ENCODE data around the gene GPA33. TPM values are rescaled to one million over a fixed set of nuclear protein-coding genes. Genes with fewer than 3 reads are reported as not detected.

Gene GPA33
- total and polyA plus RNA-seq, 10 of the 15 experiments (the other 5 are each of a cell fraction or from before 2014, with no cell fraction given): 0.09 to 0.27 (median 0.21) TPM; not detected in 1

GRCh38 chr1:167068761-167069160, 21.4 kb downstream of the GPA33 start:
- Histone ChIP-seq H2AFZ (ENCODE audit: control insufficient read depth, low read depth, low read length) (no peak overlapping the region), H3K36me3 (ENCODE audit: control insufficient read depth in 2 of 2, insufficient read depth in 2 of 2, low read length in 1 of 2) (no peaks in the 10 kb centered on the region), H3K79me2 (ENCODE audit: control insufficient read depth, insufficient read depth, low read length) (no peaks in the 10 kb centered on the region), H4K20me1 (ENCODE audit: control insufficient read depth, insufficient read depth) (no peaks in the 10 kb centered on the region), H3K9ac (ENCODE audit: control insufficient read depth, insufficient read depth, low read length) (no peak overlapping the region), H3K4me1 (ENCODE audit: control insufficient read depth, insufficient read depth, low read length) (no peaks in the 10 kb centered on the region), H3K27ac (ENCODE audit: control insufficient read depth, insufficient read depth) (no peak overlapping the region), H3K4me2 (ENCODE audit: control insufficient read depth, insufficient read depth) (no peak overlapping the region), H3K9me3 (replicated peaks; ENCODE audit: control insufficient read depth, insufficient read depth, low read length) (no peaks in the 10 kb centered on the region), H3K27me3 (replicated peaks in 1 of 2; ENCODE audit: control insufficient read depth in 2 of 2, insufficient read depth in 2 of 2, low read length in 1 of 2) (no peaks in the 10 kb centered on the region; a peak in 1 of 4 replicates), H3K4me3 (no peak overlapping the region)
- intact Hi-C loops (cut with micrococcal nuclease; ENCODE audit: unreplicated experiment) (loop anchor here (5.0 kb wide), 2 partner anchors 199 to 464 kb away; no protein-coding TSS in a partner anchor), in situ Hi-C loops (cut with MboI) (loop anchor here (5.0 kb wide), 3 partner anchors 54 to 469 kb away; no protein-coding TSS in a partner anchor)
- no peak for ATAC-seq
- SMC1A ChIA-PET (ENCODE audit: uncharacterized antibody, unreplicated experiment): interaction anchor here (0.7 to 1.3 kb wide), 3 partner anchors 151 to 375 kb away, joined by 3 to 7 read pairs (median 3); partner anchors contain the start of gene POU2F1
- no TSS peak for BruUV-seq (replicated peaks)
- CTCF ChIA-PET: interaction anchor here (0.7 to 1.6 kb wide), 12 partner anchors 10 to 472 kb away, joined by 3 to 11 read pairs (median 3); partner anchors contain the start of gene POU2F1
- TF ChIP-seq PAX5 (IDR thresholded peaks at IDR 0.05; ENCODE audit: borderline replicate concordance, low read depth, low read length) (no peak), RCOR1 (conservative IDR thresholded peaks at IDR 0.05; ENCODE audit: low read depth, low read length) (no peak), SIX5 (IDR thresholded peaks at IDR 0.05; ENCODE audit: low read depth, low read length, severe bottlenecking) (no peak), ATF7 (IDR thresholded peaks at IDR 0.05; ENCODE audit: low read depth) (no peak), POLR2AphosphoS5 (IDR thresholded peaks at IDR 0.05; ENCODE audit: low read length) (no peak), CBX5 (IDR thresholded peaks at IDR 0.05; ENCODE audit: low read depth) (no peak), NFXL1 (IDR thresholded peaks at IDR 0.05; ENCODE audit: borderline replicate concordance) (no peak), POLR2A (IDR thresholded peaks at IDR 0.05; ENCODE audit: low read depth, low read length) (no peak), SPI1 (IDR thresholded peaks at IDR 0.05; ENCODE audit: borderline replicate concordance, insufficient read depth, low read depth, low read length) (no peak), TCF12 (IDR thresholded peaks at IDR 0.05; ENCODE audit: low read depth, low read length) (no peak)
- no peak for FAIRE-seq
- RAD21 ChIA-PET (ENCODE audit: unreplicated experiment): interaction anchor here (0.7 to 1.5 kb wide), 5 partner anchors 14 to 1157 kb away, joined by 3 to 11 read pairs (median 3); partner anchors contain the start of genes POU2F1 and SFT2D2
- POLR2A ChIA-PET: interaction anchor here (1.1 kb wide), 1 partner anchor 151 kb away, joined by 4 read pairs; no protein-coding TSS in a partner anchor
- WGBS (ENCODE audit: insufficient coverage, insufficient replicate concordance, low lambda C conversion rate, missing lambda C conversion rate): 42% methylated on average over 13 of the region's 13 CpGs
- DNase-seq (ENCODE audit: low read depth, low spot score): no peak
